GM19099 (cell line): ENCODE measurements around the gene AMY1A.
"Not testable (repeated sequence)": the region's sequence is repeated elsewhere in the genome, so short reads cannot be mapped to it uniquely, and the experiment has no call there.

Source experiments
- POLR2A ChIP-seq: IDR thresholded peaks from 3 replicates; pipeline ENCODE4 v1.6.1; 2011; ENCODE audit warnings: low read depth; ENCODE audit not compliant: insufficient read length; ENCODE audit errors: extremely low read depth

AMY1A gene

GRCh38 chr1:103655460-103655859, at the start of gene AMY1A:
AMY1A (plus strand) TSS chr1:103655760; CDS start chr1:103656331, 571 bp downstream.
- not testable (repeated sequence) for TF ChIP-seq POLR2A

- no peak for TF ChIP-seq POLR2A
Observed at GRCh38 chr1:103616362-103616761, 39.2 kb upstream of the AMY1A start.

GRCh38 chr1:103616994-103617477, 38.5 kb upstream of the AMY1A start, which contains the start of gene AMY2A:
AMY2A (plus strand) TSS chr1:103617427; CDS start chr1:103617441, 14 bp downstream.
- TF ChIP-seq POLR2A, result not testable (repeated sequence)

- not testable (repeated sequence) for TF ChIP-seq POLR2A
Observed at GRCh38 chr1:103696110-103696509, 40.5 kb downstream of the AMY1A start, which contains the start of gene AMY1B. AMY1B (minus strand) TSS chr1:103696210; CDS start chr1:103695639, 571 bp downstream.
